MM.1S (cell line): ENCODE measurements around the gene FCSK.
A peak's percentile ranks its signal among the peaks of the same experiment; 100 is the strongest.

Source experiments
- DNase-seq: peaks from one replicate; pipeline ENCODE4 v3.0.0-alpha.2; 2015
- H2AFZ ChIP-seq: fragments of 300-600 bp; sonication (generic); 2 replicates; pipeline ENCODE4 v1.6.0; 2016; ENCODE audit warnings: antibody characterized with exemption, low read length
- H3F3A ChIP-seq: fragments of 300-600 bp; sonication (generic); 2 replicates; pipeline ENCODE4 v1.6.1; 2016; ENCODE audit warnings: mild to moderate bottlenecking, antibody characterized with exemption, low read length, moderate library complexity, mixed read lengths; ENCODE audit not compliant: insufficient read depth
- H3K27ac ChIP-seq: fragments of 300-600 bp; sonication (generic); 2 replicates; pipeline ENCODE4 v1.5.1; 2016; ENCODE audit warnings: mild to moderate bottlenecking, low read length
- H3K27me3 ChIP-seq: fragments of 300-600 bp; sonication (generic); replicated peaks from 2 replicates; pipeline ENCODE4 v1.6.0; 2016; ENCODE audit warnings: low read length; ENCODE audit not compliant: insufficient read depth
- H3K36me3 ChIP-seq: fragments of 300-600 bp; sonication (generic); replicated peaks from 2 replicates; pipeline ENCODE4 v1.6.1; 2016; ENCODE audit warnings: mild to moderate bottlenecking, low read length, mixed read lengths; ENCODE audit not compliant: insufficient read depth
- H3K4me1 ChIP-seq: fragments of 300-600 bp; sonication (generic); 2 replicates; pipeline ENCODE4 v1.6.1; 2016; ENCODE audit warnings: low read length, mixed read lengths
- H3K4me2 ChIP-seq: fragments of 300-600 bp; sonication (generic); 2 replicates; pipeline ENCODE4 v1.6.0; 2016; ENCODE audit warnings: low read depth, low read length
- H3K4me3 ChIP-seq: fragments of 300-600 bp; sonication (generic); 2 replicates; pipeline ENCODE4 v1.5.1; 2016; ENCODE audit warnings: low read length, mixed read lengths
- H3K79me2 ChIP-seq: fragments of 300-600 bp; sonication (generic); 2 replicates; pipeline ENCODE4 v1.6.1; 2016; ENCODE audit warnings: mixed run types, low read length, mixed read lengths
- H3K9ac ChIP-seq: fragments of 300-600 bp; sonication (generic); 2 replicates; pipeline ENCODE4 v1.6.1; 2016; ENCODE audit warnings: low read length, mixed read lengths
- H3K9me2 ChIP-seq: fragments of 300-600 bp; sonication (generic); replicated peaks from 2 replicates; pipeline ENCODE4 v1.6.1; 2016; ENCODE audit warnings: mild to moderate bottlenecking, low read length, mixed read lengths; ENCODE audit not compliant: insufficient read depth
- H3K9me3 ChIP-seq: fragments of 300-600 bp; sonication (generic); replicated peaks from 2 replicates; pipeline ENCODE4 v1.6.1; 2016; ENCODE audit warnings: mild to moderate bottlenecking, low read length, mixed read lengths; ENCODE audit not compliant: insufficient read depth
- H4K20me1 ChIP-seq: fragments of 300-600 bp; sonication (generic); 2 replicates; pipeline ENCODE4 v1.6.1; 2016; ENCODE audit warnings: mild to moderate bottlenecking, low read length, moderate library complexity, mixed read lengths; ENCODE audit not compliant: insufficient read depth
- CTCF ChIP-seq: fragments of 300-600 bp; sonication (generic); IDR thresholded peaks from 2 replicates; pipeline ENCODE4 v1.5.1; 2016; ENCODE audit warnings: antibody characterized with exemption, low read length, mixed read lengths
- EZH2 ChIP-seq: fragments of 300-600 bp; sonication (generic); optimal IDR thresholded peaks from 2 replicates; pipeline ENCODE3; 2017; ENCODE audit warnings: low read depth, mild to moderate bottlenecking, antibody characterized with exemption, low read length, mixed read lengths
- EZH2phosphoT487 ChIP-seq: fragments of 300-600 bp; sonication (generic); IDR thresholded peaks from 2 replicates; pipeline ENCODE4 v1.6.1; 2018; ENCODE audit warnings: antibody characterized with exemption, low read length

FCSK gene

DNA sequence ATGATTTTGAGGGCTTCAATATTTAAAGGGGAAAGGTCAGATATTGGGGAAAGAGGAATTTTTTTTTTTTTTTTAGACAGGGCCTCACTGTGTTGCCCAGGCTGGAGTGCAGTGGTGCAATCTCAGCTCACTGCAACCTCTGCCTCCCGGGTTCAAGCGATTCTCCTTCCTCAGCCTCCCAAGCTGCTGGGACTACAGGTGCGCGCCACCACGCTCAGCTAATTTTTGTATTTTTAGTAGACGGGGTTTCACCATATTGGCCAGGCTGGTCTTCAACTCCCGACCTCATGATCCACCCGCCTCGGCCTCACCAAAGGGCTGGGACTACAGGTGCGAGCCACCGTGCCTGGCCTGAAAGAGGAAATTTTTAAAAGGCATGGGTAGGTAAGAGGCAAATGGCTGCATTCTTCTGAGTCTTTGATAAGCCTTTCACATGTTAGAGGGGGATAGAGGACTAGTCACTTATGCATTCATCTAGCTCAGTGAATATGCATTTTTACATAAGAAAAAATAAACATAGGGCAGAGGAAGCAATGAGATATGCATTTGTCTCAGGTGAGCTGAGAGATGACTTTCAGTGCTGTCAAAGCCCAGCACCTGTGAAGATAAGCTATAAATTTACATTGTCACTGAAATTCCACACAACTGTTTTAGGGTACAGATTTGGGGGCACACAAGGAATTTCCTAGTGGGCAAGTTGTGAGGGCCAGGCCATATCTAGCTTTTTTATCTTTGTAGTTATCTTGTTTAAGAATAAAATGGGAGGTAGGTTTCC is 1.1 kb upstream of the FCSK start:
- no peaks in the 10 kb centered on the region for H3F3A ChIP-seq
- H3K4me3 ChIP-seq = peak overlapping the region; percentile 98
- no peak for TF ChIP-seq CTCF
- TF ChIP-seq EZH2 = no peak
- no peaks in the 10 kb centered on the region for H3K9me3 ChIP-seq
- no peak for DNase-seq
- H4K20me1 ChIP-seq = no peaks in the 10 kb centered on the region
- no peaks in the 10 kb centered on the region for H3K9me2 ChIP-seq
- peak overlapping the region; percentile 98 for H2AFZ ChIP-seq
- no peaks in the 10 kb centered on the region for H3K36me3 ChIP-seq
- peak overlapping the region; percentile 53 for H3K4me2 ChIP-seq
- no peaks in the 10 kb centered on the region for H3K27me3 ChIP-seq
- peaks cover 4% of the 10 kb centered on the region for H3K4me1 ChIP-seq
- H3K9ac ChIP-seq = peak overlapping the region; percentile 97; the same call in 1 of the 2 replicates
- H3K27ac ChIP-seq = no peak overlapping the region
- no peaks in the 10 kb centered on the region for H3K79me2 ChIP-seq

GRCh38 chr16:70453892-70454221 is 538 bp upstream of the FCSK start:
- peak overlapping the region; percentile 98 for H2AFZ ChIP-seq
- H4K20me1 ChIP-seq = no peaks in the 10 kb centered on the region
- H3K79me2 ChIP-seq = no peaks in the 10 kb centered on the region
- H3K4me2 ChIP-seq = peak overlapping the region; percentile 53
- no peak for DNase-seq
- peak overlapping the region; percentile 80; the same call in 1 of the 2 replicates for H3K27ac ChIP-seq
- peak overlapping the region; percentile 98 for H3K4me3 ChIP-seq
- H3K9me3 ChIP-seq = no peaks in the 10 kb centered on the region
- no peaks in the 10 kb centered on the region for H3K27me3 ChIP-seq
- H3K9ac ChIP-seq = peak overlapping the region; percentile 97; the same call in 1 of the 2 replicates
- H3K4me1 ChIP-seq = peaks cover 4% of the 10 kb centered on the region
- H3K9me2 ChIP-seq = no peaks in the 10 kb centered on the region
- H3F3A ChIP-seq = no peaks in the 10 kb centered on the region
- H3K36me3 ChIP-seq = no peaks in the 10 kb centered on the region
- no peak for TF ChIP-seq EZH2phosphoT487
- no peak for TF ChIP-seq EZH2
- TF ChIP-seq CTCF = no peak

DNA sequence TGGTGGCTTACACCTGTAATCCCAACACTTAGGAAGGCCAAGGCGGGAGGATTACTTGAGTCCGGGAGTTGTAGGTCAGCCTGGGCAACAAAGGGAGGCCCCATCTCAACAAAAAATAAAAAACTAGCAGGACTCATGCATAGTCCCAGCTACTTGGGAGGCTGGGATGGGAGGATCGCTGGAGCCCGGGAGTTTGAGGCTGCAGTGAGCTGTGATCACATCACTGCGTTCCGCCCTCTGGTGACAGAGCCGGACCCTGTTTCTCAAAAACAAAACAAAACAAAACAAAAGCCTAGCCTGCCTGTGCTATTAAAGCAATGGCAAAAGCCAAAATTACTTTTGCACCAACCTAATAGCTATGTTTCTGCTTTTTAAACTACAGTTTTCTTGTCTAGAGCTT is 1.5 kb downstream of the FCSK start:
- Histone ChIP-seq H2AFZ (no peak overlapping the region), H3K4me3 (no peak overlapping the region), H3F3A (no peaks in the 10 kb centered on the region), H3K27ac (no peak overlapping the region), H3K36me3 (no peaks in the 10 kb centered on the region), H3K4me2 (no peak overlapping the region), H3K9me2 (no peaks in the 10 kb centered on the region), H3K27me3 (no peaks in the 10 kb centered on the region), H3K9me3 (no peaks in the 10 kb centered on the region), H3K9ac (no peak overlapping the region), H4K20me1 (no peaks in the 10 kb centered on the region), H3K79me2 (no peaks in the 10 kb centered on the region), H3K4me1 (peaks cover 4% of the 10 kb centered on the region)
- TF ChIP-seq EZH2phosphoT487 (no peak), CTCF (no peak), EZH2 (no peak)
- no peak for DNase-seq
